ENCODE measurements around the gene FTCDNL1.

The FTCDNL1 gene

GRCh38 chr2:199791326-199791725 lies 59.7 kb downstream of the FTCDNL1 start:
- DNase-seq (ENCODE audit: low read depth), result no peak

DNA sequence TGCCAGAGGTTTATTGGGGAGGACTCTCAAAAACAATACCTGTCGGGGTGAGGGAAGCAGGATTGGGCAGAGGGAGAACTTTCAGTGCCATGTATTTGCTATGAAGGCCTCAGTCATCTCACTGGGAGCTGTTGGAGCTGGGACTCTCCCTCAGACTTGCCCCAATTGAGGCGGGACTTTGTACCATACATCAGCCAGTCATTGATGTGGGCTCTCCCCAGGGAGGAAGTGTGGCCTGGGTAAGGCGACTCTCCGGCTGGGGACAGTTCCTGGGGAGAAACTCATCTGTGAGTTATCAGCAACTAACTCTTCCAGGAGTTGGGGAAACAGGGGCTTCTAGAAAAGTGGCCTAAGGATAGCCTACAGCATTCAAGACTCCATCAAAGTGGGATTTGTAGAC lies 66.5 kb downstream of the FTCDNL1 start:
- no peak for DNase-seq (ENCODE audit: low read depth)

- DNase-seq (ENCODE audit: low read depth), result no peak
These were observed 71.4 kb downstream of the FTCDNL1 start for GRCh38 chr2:199779589-199779988.

DNA sequence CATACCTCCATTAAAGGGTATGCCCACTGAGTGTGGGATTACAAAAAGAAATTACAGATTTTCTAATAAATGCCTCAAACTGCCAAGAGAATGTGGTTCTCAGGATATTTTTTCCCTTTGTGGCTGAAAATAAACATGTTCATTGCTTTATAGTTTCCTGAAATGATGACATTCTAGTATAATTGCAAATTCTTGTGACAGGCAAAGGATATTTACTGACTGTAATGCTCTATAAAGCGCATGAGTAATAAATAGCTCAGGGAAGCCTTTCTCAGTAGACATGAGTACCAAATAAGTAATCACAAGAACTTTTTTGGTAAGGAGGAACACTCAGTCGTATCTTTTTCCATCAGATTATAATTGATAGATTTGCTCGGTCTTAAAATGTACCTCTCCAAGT lies 72.3 kb downstream of the FTCDNL1 start:
- DNase-seq (ENCODE audit: low read depth), result no peak

GRCh38 chr2:199777916-199778315 lies 73.1 kb downstream of the FTCDNL1 start:
- DNase-seq (ENCODE audit: low read depth), result no peak

- DNase-seq (ENCODE audit: low read depth), result no peak
These were observed 73.7 kb downstream of the FTCDNL1 start for GRCh38 chr2:199777315-199777714.

GRCh38 chr2:199775267-199775666 lies 75.7 kb downstream of the FTCDNL1 start:
- no peak for DNase-seq (ENCODE audit: low read depth)

DNA sequence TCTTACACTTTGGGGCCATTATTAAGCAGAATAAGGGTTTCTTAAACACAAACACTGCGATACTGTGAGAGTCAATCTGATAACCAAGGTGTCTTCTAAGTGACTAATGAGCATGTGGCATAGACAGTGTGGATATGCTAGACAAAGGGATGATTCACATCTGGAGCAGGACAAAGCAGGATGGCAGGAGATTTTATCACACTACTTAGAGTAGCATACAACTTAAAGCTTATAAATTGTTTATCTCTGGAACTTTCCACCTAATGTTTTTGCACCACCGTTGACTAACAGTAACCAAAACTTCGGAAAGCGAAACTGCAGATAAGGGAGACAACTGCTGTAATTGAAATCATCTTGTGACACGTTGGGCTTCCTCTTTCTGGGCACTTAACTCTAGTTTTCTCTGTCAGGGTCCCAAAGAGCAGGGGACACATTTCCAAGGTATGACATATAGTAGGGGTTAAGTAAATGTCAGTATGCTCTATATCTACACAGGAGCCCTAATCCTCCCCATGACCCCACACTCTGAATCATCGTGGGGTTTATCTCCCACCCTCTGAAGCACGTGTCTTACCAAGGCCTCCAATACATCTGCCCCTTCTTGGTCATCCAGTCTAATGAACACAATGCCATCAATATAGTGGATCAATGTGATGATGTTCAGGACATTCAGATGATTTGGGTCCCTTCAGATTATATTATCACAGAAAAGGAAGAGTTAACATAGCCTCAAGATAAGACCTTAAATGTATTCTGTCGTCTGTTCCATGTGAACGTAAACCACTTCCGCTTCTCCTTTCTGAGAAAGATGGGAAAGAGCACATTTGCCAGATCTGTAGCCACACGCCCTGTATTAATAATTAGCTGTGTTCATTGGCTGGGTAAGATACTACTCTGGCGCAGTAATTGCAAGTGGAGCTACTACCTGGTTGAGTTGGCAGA lies 78.7 kb downstream of the FTCDNL1 start:
- DNase-seq (ENCODE audit: low read depth), result no peak

DNA sequence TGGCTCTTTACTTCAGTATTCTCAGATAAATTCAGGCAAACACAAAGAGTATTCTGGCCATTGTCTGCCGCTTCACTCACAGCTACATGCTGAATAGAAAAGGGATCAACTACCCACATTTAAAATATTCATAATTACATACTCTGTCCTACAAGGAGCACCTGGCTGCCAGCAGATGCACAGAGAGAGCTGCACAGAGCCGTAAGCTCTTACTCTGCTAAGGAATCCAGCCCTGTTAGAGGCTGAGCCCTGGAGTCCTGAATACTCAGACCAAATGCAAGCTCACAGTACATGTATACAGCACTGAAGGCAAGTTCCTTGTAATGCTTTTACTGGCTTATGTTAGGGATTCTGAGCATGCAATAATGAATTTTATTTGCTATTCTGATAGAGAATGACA lies 80.3 kb downstream of the FTCDNL1 start:
- DNase-seq (ENCODE audit: low read depth), result no peak

DNA sequence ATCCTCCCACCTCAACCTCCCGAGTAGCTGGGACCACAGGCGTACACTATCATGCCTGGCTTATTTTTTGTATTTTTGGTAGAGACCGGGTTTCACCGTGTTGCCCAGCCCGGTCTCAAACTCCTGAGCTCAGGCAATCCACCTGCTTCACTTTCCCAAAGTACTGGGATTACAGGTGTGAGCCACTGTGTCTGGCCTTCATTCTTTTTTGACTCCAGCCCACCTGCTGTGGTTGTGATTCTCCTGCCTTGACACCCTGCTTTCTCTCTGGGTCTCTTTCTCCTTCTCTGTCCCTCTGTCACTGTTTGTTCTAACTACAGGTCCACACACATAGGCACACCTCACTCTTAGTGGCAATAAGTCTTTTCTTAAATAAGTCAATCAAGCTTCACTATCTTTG lies 85.3 kb downstream of the FTCDNL1 start:
- no peak for DNase-seq (ENCODE audit: low read depth)

- no peak for DNase-seq (ENCODE audit: low read depth)
These were observed 86.7 kb downstream of the FTCDNL1 start for GRCh38 chr2:199764273-199764800.

- DNase-seq (ENCODE audit: low read depth), result no peak
These were observed 88.0 kb downstream of the FTCDNL1 start for GRCh38 chr2:199762963-199763362.

GRCh38 chr2:199760574-199760973 lies 90.4 kb downstream of the FTCDNL1 start:
- DNase-seq (ENCODE audit: low read depth), result no peak

DNA sequence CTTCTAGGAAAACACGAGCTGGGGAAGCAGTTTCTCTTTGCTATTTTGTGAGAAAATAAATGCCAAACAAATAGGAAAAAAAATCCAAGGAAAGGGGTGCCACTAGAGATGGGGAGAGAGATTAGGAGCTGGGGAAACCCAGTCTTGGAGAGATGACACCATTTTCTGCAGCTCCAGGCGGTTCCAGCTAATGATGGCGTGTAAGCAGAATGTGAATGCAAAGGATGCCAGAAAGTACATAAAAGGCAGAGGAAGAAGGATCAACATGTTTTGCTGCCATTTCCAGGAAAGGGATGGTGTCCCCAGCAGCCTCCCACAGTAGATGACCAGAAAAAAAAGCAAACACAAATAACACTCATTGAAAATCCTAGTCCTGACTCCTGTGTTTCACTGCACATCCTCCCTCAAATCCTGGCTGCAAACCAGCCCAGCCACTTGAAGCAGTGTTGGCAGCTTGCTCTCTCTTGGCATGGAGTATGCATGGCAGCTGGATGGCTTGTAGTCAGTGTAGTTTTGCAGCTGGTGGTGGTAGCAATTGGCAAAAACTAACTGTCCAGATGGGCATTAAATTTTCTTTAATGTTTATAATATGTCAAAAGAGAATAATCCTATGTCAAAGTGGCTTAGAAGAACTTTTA lies 93.6 kb downstream of the FTCDNL1 start:
- DNase-seq (ENCODE audit: low read depth), result no peak

DNA sequence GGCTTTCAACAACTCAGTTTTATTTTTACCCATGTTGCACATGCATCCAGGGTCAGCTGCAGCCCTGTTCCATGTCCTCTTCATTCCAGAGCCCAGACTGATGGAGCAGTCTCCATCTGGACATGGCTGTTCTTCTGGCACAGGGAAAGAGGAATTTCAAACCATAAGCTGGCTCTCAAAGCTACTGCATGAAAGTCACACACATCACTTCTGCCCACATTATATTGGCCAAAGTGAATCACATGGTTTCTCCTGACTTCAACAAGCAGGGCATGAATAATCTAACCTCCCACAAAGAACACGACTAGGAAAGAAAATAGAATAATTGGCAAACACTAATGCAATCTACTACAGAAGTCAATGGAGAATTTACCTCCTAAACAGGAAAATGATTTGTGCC lies 94.2 kb downstream of the FTCDNL1 start:
- no peak for DNase-seq (ENCODE audit: low read depth)

- DNase-seq (ENCODE audit: low read depth), result no peak
These were observed 94.8 kb downstream of the FTCDNL1 start for GRCh38 chr2:199756211-199756610.

GRCh38 chr2:199754766-199755165 lies 96.2 kb downstream of the FTCDNL1 start:
- DNase-seq (ENCODE audit: low read depth), result no peak

DNA sequence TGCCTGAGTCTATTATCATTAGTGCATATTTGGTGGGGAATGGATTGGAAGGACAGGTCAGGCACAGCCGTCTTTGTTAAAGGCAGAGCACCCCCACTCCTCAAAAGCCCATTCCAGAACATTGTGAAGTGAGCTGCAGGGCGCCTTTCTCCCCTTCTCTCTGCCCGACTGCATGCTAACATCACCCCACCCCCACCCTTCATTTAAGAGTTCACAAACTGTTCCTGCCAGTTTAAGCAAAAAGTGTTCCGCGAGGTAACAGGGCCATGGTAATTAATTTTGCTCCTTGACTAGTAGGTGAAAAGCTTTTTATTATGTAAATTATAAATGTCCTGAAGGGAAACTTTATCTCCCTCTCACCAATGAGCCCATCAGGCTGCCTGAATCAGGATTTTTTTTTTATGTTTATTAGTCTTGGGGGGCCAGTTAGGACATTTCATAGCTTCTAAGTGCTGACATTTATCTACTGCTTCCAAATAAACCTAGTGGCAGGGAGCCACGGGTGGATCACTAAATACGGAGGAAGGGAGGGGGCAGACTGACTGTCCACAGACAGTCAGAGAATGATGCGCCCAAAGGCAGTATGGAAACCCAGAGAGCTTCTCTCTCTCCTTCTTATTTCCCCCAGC lies 99.4 kb downstream of the FTCDNL1 start:
- DNase-seq (ENCODE audit: low read depth), result no peak

- no peak for DNase-seq (ENCODE audit: low read depth)
These were observed 101.4 kb downstream of the FTCDNL1 start for GRCh38 chr2:199749571-199749970.

DNA sequence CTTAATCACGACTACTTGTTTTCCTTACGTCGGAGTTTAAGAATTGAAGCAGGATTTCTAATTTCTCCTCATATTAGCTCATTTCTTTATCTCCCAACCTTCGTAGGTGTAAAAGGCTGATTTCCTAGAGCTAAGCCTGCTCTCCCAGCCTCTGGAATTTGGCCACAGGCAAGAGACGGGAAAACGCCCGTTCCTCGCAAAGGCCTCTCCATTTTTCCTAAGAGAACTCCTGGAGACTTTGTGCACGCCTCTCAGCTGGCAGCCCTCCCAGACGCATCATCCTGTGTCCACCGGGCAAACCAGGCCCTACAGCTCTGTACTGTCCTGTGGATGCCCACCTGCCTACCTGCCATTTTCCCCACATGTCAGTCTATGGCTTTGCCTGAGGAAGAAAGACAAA lies 106.3 kb downstream of the FTCDNL1 start:
- no peak for DNase-seq (ENCODE audit: low read depth)

- no peak for DNase-seq (ENCODE audit: low read depth)
These were observed 106.7 kb downstream of the FTCDNL1 start for GRCh38 chr2:199744260-199744659.

DNA sequence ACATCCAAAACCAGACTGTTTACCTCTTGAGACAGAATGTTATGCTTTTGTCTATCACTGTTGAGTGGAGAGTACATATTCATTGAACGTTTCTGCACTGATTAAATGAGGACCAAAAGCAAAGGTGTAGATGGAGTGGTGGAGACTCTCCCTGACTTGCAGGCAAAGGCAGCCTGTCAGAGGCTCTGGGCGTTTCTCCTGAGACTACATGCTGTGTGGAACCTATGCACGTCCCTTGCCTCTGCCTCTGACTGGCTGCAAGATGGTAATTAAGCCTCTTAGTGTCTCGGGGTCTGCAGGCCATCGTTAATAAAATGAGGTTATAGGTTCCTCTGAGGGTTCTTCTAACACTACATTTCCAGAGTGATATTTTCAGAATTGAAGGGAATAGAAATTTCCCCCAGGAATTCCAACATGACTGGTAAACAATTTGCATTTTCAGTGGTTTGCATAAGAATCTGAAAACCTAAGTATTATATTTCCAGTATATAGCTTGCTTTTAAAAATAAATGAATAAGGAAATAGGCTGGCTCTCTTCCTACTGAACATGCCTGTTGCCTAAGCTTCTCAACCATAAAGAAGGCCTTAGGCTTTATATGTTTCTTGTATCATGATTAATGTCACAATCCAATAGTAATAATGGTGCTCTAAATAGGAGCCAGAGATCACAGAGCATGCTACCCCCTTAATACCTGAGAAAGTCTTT lies 107.4 kb downstream of the FTCDNL1 start:
- no peak for DNase-seq (ENCODE audit: low read depth)
